CD4-positive, alpha-beta T cell treated with Interferon alpha-2 for 1 hour (primary cell): ENCODE measurements around the gene RAPGEF6.
A peak's percentile ranks its signal among the peaks of the same experiment; 100 is the strongest.

Experiments used
- DNase-seq, 2 donors: peaks; one replicate each; pipeline ENCODE4 v3.0.0-alpha.2; 2020 to 2022

The RAPGEF6 gene

GRCh38 chr5:131541071-131541470 lies 94.0 kb downstream of the RAPGEF6 start:
- DNase-seq: no peak

- no peak for DNase-seq
Measured at GRCh38 chr5:131539251-131539650, 95.8 kb downstream of the RAPGEF6 start.

- DNase-seq: no peak
Measured at GRCh38 chr5:131538177-131538593, 96.8 kb downstream of the RAPGEF6 start.

- DNase-seq: no peak
Measured at GRCh38 chr5:131536850-131537448, 98.1 kb downstream of the RAPGEF6 start.

- peak; percentile 20 to 62 for DNase-seq
Measured at GRCh38 chr5:131536211-131536826, 98.7 kb downstream of the RAPGEF6 start.

GRCh38 chr5:131534974-131535373 lies 100.1 kb downstream of the RAPGEF6 start:
- no peak for DNase-seq

- DNase-seq: peak in 1 of 2 donors; percentile 42
Measured at GRCh38 chr5:131533836-131534235, 101.2 kb downstream of the RAPGEF6 start.

GRCh38 chr5:131532031-131532640 lies 102.9 kb downstream of the RAPGEF6 start:
- DNase-seq: peak in 1 of 2 donors; percentile 68

- DNase-seq: peak in 1 of 2 donors; percentile 41
Measured at GRCh38 chr5:131530706-131531331, 104.2 kb downstream of the RAPGEF6 start.

GRCh38 chr5:131528682-131529081 lies 106.3 kb downstream of the RAPGEF6 start:
- no peak for DNase-seq

- no peak for DNase-seq
Measured at GRCh38 chr5:131525805-131526204, 109.2 kb downstream of the RAPGEF6 start.

GRCh38 chr5:131524431-131524830 lies 110.6 kb downstream of the RAPGEF6 start:
- DNase-seq: no peak

GRCh38 chr5:131523500-131524185 lies 111.4 kb downstream of the RAPGEF6 start:
- no peak for DNase-seq

- DNase-seq: no peak
Measured at GRCh38 chr5:131521252-131521651, 113.8 kb downstream of the RAPGEF6 start.

- DNase-seq: no peak
Measured at GRCh38 chr5:131515348-131515747, 119.7 kb downstream of the RAPGEF6 start.

- DNase-seq: peak; percentile 33 to 76
Measured at GRCh38 chr5:131514316-131515283, 120.4 kb downstream of the RAPGEF6 start.

- peak in 1 of 2 donors; percentile 24 for DNase-seq
Measured at GRCh38 chr5:131513780-131514179, 121.2 kb downstream of the RAPGEF6 start.

GRCh38 chr5:131511934-131512333 lies 123.1 kb downstream of the RAPGEF6 start:
- no peak for DNase-seq

- DNase-seq: no peak
Measured at GRCh38 chr5:131509801-131510200, 125.2 kb downstream of the RAPGEF6 start.

- DNase-seq: no peak
Measured at GRCh38 chr5:131505237-131505908, 129.7 kb downstream of the RAPGEF6 start.

- DNase-seq: no peak
Measured at GRCh38 chr5:131496400-131496713, 138.7 kb downstream of the RAPGEF6 start.
